KMS-11 (cell line): ENCODE measurements around the gene OR13A1.
"Not testable (repeated sequence)": the region's sequence is repeated elsewhere in the genome, so short reads cannot be mapped to it uniquely, and the experiment has no call there.

Source experiments
- H2AFZ ChIP-seq: fragments of 200-600 bp; sonication (generic); 2 replicates; pipeline ENCODE4 v1.6.1; 2016; ENCODE audit warnings: antibody characterized with exemption, mixed run types, low read depth
- H3K27ac ChIP-seq: fragments of 200-600 bp; sonication (generic); 2 replicates; pipeline ENCODE4 v1.6.1; 2016; ENCODE audit warnings: mild to moderate bottlenecking, mixed run types
- H3K27me3 ChIP-seq: fragments of 200-600 bp; sonication (generic); 2 replicates; pipeline ENCODE4 v1.6.1; 2017; ENCODE audit warnings: mild to moderate bottlenecking, low read depth, mixed run types, moderate library complexity; ENCODE audit not compliant: insufficient read depth
- H3K36me3 ChIP-seq: fragments of 200-600 bp; sonication (generic); 2 replicates; pipeline ENCODE4 v1.6.1; 2017; ENCODE audit warnings: mild to moderate bottlenecking, mixed run types; ENCODE audit not compliant: insufficient read depth
- H3K4me1 ChIP-seq: fragments of 200-600 bp; sonication (generic); 2 replicates; pipeline ENCODE4 v1.6.1; 2016; ENCODE audit warnings: mild to moderate bottlenecking, low read depth, mixed run types; ENCODE audit not compliant: poor library complexity, severe bottlenecking
- H3K4me2 ChIP-seq: fragments of 200-600 bp; sonication (generic); 2 replicates; pipeline ENCODE4 v1.7.0; 2016; ENCODE audit warnings: mild to moderate bottlenecking, mixed run types
- H3K4me3 ChIP-seq: fragments of 200-600 bp; sonication (generic); IDR thresholded peaks from 2 replicates; pipeline ENCODE4 v1.6.1; 2017; ENCODE audit warnings: low read depth, low read length, mixed read lengths; ENCODE audit not compliant: insufficient read depth
- H3K79me2 ChIP-seq: fragments of 200-600 bp; sonication (generic); 2 replicates; pipeline ENCODE4 v1.6.1; 2016; ENCODE audit warnings: low read depth, mixed run types; ENCODE audit not compliant: insufficient read depth
- H3K9ac ChIP-seq: fragments of 200-600 bp; sonication (generic); 2 replicates; pipeline ENCODE4 v1.6.1; 2016; ENCODE audit warnings: mild to moderate bottlenecking, mixed run types
- H4K20me1 ChIP-seq: fragments of 200-600 bp; sonication (generic); 2 replicates; pipeline ENCODE4 v1.6.1; 2016; ENCODE audit warnings: mild to moderate bottlenecking, mixed run types; ENCODE audit not compliant: insufficient read depth
- CTCF ChIP-seq: fragments of 200-600 bp; sonication (generic); conservative IDR thresholded peaks from 2 replicates; pipeline ENCODE4 v1.6.1; 2017; ENCODE audit warnings: low read depth, mild to moderate bottlenecking, antibody characterized with exemption, low read length, moderate library complexity, mixed read lengths

Gene OR13A1

GRCh38 chr10:45302573-45302972 lies 12.8 kb downstream of the OR13A1 start:
- Histone ChIP-seq H4K20me1 (no peaks in the 10 kb centered on the region), H3K27ac (no peak overlapping the region), H3K9ac (no peak overlapping the region), H3K4me3 (no peak overlapping the region), H3K4me2 (no peak overlapping the region), H3K79me2 (no peaks in the 10 kb centered on the region), H3K36me3 (no peaks in the 10 kb centered on the region), H2AFZ (no peak overlapping the region), H3K4me1 (peaks cover 10% of the 10 kb centered on the region), H3K27me3 (no peaks in the 10 kb centered on the region)
- TF ChIP-seq CTCF: no peak

GRCh38 chr10:45298341-45298955 lies 17.0 kb downstream of the OR13A1 start:
- Histone ChIP-seq H3K27ac (0 out of 2 replicates have a peak overlapping the region, but pooled peaks have one; percentile 33), H3K4me2 (peak overlapping the region; percentile 50), H3K4me1 (peaks cover 21% of the 10 kb centered on the region), H2AFZ (peak overlapping the region; percentile 47; the same call in 1 of the 2 replicates), H3K9ac (peak overlapping the region; percentile 28; the same call in 1 of the 2 replicates)
- not testable (repeated sequence) for H3K27me3 ChIP-seq, H3K79me2 ChIP-seq, H3K4me3 ChIP-seq, H4K20me1 ChIP-seq, H3K36me3 ChIP-seq

GRCh38 chr10:45294681-45295080 lies 20.7 kb downstream of the OR13A1 start:
- TF ChIP-seq CTCF: no peak
- Histone ChIP-seq H3K36me3 (no peaks in the 10 kb centered on the region), H3K4me2 (no peak overlapping the region), H2AFZ (no peak overlapping the region), H3K27me3 (no peaks in the 10 kb centered on the region), H3K4me1 (peaks cover 50% of the 10 kb centered on the region), H4K20me1 (no peaks in the 10 kb centered on the region), H3K27ac (no peak overlapping the region), H3K79me2 (no peaks in the 10 kb centered on the region), H3K9ac (no peak overlapping the region), H3K4me3 (no peak overlapping the region)

GRCh38 chr10:45286980-45287379 lies 28.4 kb downstream of the OR13A1 start:
- Histone ChIP-seq H4K20me1 (no peaks in the 10 kb centered on the region), H3K27ac (no peak overlapping the region), H2AFZ (no peak overlapping the region), H3K79me2 (no peaks in the 10 kb centered on the region), H3K36me3 (no peaks in the 10 kb centered on the region), H3K4me3 (no peak overlapping the region), H3K9ac (no peak overlapping the region), H3K27me3 (no peaks in the 10 kb centered on the region), H3K4me2 (no peak overlapping the region), H3K4me1 (peaks cover 22% of the 10 kb centered on the region)
- no peak for TF ChIP-seq CTCF

- no peaks in the 10 kb centered on the region for H3K36me3 ChIP-seq
- H3K4me3 ChIP-seq: no peak overlapping the region
- no peaks in the 10 kb centered on the region for H3K27me3 ChIP-seq
- no peak for TF ChIP-seq CTCF
- H3K79me2 ChIP-seq: no peaks in the 10 kb centered on the region
- H3K9ac ChIP-seq: no peak overlapping the region
- no peak overlapping the region for H2AFZ ChIP-seq
- H4K20me1 ChIP-seq: no peaks in the 10 kb centered on the region
- no peak overlapping the region for H3K4me2 ChIP-seq
- H3K27ac ChIP-seq: no peak overlapping the region
- peaks cover 7% of the 10 kb centered on the region for H3K4me1 ChIP-seq
These were observed 33.3 kb downstream of the OR13A1 start for GRCh38 chr10:45282061-45282460.
